NCI-H187 treated with DMSO at 0.1 percent for 48 hours (cell line): Measurements from ENCODE around the gene OTULINL.

ENCODE experiments used
- DNase-seq: peaks from one replicate; lab custom pipeline; 2025; lab: John Stamatoyannopoulos, UW

OTULINL gene

DNA sequence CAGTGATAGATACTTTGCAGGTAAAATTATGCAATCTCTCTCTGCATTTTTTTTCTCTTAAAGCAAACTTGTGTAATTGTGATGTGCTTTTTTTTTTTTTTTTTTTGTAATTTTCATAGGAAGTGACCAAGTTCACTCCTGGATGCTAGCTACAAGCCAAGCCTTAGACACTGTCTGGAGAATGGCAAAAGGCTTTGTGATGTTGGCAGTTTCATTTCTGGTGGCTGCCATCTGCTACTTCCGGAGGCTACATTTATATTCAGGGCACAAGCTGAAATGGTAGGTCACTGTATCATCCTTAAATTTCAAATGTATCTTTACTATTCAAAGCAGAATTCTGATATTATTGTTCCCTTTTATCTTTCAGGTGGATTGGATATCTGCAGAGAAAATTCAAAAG is 19.3 kb downstream of the OTULINL start:
- no peak for DNase-seq

DNA sequence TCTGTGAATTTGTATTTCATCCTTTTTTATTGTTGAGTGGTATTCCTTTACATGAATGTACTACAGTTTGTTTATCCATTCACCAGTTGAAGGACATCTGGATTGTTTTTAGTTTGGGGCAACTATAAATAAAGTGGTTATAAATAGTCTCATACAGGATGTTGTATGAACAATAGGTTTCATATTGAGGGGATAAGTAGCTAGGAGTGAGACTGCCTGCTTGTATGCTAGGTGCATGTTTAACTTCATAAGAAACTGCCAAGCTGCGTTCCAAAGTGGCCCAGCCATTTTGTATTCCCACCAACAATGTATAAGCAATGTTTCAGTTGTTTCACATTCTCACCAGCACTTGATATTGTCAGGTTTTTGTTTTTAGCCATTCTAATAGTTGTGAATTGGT is 21.5 kb downstream of the OTULINL start:
- DNase-seq = no peak

DNA sequence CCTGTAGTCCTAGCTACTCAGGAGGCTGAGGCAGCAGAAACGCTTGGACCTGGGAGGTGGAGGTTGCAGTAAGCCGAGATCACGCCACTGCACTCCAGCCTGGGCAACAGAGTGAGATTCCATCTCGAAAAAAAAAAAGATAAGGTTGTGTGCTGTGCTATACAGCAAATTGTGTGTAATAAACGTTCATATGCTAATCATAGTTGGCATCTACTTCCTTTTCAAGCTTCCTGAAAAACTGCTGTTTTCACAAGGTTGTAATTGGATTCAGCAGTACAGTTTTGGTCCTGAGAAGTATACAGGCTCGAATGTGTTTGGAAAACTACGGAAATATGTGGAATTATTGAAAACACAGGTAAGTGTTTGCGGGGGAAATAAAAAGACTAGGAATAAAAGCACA is 25.5 kb downstream of the OTULINL start:
- no peak for DNase-seq

DNA sequence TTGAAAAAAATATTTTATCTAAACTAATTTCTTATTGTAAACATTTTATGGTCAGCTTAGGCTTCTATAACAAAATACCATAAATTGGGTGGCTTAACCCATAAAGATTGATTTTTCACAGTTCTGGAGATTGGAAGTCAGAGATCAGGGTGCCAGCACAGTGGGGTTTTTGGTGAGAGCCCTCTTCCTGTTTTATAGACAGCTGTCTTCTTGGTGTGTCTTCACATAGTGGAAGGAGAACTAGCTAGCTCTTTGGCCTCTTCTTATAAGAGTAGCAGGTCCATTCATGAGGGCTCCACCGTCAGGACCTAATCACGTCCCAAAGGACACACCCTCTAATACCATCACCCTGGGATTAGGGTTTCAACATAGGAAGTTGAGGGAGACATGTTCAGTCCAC is 26.6 kb downstream of the OTULINL start:
- no peak for DNase-seq

DNA sequence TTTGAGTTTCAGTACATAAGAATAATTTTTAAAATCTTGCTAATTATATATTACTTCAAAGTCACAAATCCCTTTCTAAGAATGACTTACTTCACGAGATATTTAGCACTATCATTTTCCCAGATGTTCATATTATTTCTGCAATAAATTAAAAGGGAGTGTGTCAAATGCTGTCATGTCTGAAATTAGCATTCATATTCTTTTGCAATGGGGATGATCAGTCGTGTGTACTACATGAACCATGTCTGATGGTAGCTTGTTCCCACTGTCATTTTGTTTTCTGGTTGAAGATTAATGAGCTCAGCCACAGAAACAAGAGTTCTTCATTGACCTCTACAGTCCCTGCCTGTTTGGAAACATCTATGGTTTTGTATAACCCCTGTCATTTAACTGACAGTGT is 30.1 kb downstream of the OTULINL start:
- DNase-seq = no peak

DNA sequence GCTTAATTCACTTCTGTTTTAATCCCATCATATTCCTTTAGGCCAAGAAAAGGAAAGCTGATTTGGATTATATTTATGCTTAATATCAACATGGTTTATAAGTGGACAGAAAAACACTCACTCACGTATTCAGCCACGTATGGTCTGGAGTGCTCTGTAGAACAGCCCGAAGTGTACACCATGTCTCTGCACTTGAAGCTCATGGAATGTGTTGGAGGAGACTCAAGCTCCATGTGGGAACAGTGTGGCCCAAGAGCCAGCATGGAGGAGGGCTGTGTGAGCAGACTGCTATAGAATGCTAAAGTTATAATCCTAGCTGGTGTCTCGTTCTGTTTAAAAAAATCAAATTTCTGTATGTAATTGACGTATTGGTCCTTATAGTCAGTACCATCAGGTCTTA is 32.9 kb downstream of the OTULINL start:
- no peak for DNase-seq

DNA sequence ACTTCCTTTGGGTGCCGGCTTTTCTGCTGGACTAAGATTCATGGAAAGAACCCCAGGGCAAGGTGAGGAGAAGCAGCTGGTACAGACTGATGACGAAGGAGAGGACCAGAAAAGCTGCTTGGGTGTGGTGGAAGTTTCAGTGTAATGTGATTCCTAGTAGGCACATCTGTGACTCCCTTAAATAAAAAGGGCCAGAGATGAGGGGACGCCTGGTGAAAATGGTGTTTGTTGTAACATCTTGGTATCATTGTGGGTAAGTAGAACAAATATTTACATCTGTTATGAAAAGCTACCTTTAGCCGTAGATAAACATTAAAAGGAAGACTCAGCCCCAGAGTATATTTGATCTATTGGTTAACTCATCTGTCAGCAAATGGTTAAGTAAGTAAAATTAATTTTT is 33.8 kb downstream of the OTULINL start:
- no peak for DNase-seq

DNA sequence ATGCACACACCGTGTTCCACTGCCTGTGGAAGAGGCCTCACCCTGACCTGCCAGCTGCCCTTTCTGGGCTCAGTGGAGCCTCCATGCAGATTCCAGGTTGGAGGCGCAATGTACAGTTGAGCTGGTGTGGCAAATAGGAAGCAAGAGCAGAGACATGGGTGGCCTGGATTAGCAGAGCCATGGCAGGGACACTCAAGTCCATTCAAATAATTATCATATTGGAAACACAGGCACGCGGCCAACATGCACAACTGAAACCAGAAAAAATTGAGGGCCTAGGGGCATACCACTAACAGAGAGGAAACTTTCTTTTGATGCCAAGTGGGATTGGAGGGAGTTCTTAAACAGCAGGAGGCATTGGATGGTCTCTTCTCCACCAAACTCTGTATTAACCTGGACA is 35.8 kb downstream of the OTULINL start:
- DNase-seq = no peak

DNA sequence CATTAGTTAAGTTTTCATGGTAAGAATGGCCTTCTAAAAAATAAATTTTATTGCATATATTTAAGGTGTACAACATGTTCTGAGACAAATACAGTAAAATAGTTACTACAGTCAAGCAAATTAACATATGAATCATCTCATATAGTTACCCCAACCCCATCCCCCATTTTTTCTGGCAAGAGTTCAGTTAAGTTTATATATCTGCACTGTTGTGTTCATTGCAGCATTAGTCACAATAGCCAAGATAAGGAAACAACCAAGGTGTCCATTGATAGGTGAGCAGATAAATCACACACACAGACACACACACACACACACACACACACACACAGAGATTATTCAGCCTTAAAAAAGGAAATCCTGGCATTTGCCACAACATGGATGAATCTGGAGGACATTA is 45.7 kb downstream of the OTULINL start:
- DNase-seq = no peak

DNA sequence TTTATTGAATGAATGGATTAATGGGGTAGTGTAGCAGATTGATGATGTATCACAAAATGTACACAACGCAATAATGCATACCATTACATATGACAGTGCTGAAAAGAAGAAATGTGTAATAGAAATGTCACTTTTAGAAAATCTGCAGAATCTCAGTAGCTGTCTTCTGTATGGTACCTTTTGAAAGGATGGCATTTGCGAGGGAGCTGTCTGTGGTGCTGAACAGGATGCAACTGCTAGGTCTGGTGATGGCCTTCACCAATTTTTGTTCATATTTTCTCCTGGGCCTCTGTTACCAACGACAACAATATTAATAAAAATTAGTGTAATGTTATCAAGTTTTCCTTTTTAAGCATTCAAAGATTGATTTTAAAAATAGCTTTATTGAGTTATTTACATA is 46.8 kb downstream of the OTULINL start:
- no peak for DNase-seq

DNA sequence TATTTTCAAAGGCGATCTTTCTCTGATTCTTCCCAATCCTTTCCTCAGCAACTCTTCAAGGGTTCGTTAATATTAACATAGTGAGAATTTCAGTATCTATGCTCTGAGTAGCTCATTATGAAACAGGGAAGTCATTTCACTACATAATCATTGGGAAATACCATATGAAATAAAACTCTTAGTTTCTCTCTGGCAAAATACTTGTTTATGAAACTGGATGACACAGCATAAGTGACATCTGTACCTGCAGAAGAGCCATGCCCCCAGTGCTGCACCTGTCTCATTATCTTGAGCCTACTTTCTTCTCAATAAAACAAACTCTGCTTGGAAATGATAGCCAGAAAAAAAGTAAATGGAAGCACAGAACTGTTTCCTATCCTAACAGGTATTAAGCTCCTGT is 49.1 kb downstream of the OTULINL start:
- no peak for DNase-seq

DNA sequence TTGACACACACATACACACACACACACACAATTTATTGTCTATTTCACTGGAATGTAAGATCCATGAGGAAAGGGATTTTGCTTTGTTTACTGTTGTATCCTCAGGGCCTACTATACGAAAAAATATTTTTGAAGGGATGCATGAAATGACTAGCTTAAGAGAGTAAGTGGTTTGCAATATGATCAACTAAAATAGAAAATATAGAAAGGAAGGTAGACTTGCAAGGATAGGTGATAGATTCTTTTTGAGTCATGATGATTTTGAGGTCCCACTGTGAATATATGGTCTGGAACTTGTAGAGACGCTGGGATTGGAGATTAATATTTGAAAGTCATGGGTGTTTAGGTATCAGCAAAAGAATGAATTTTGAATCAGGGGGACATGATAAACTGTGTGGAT is 54.1 kb downstream of the OTULINL start:
- no peak for DNase-seq

DNA sequence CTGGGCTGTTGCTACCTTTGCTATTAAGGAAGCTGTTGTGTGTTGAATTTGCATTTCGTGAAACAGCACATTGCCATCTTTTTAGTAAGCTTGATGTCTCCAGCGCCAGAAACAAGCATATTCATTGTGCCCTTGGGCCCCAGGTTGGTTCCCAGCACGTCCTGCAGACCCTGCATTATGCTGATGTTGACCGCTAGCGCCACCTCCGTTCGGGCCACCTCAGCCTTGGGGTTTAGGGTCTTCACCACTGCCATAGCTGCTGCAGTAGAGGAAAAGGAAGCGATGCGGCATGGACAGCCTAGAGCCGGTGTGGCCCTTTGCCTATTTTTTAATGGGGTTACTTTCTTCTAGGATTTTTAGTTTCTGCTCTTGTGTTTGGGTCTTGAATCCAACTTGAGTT is 59.2 kb downstream of the OTULINL start:
- no peak for DNase-seq

DNA sequence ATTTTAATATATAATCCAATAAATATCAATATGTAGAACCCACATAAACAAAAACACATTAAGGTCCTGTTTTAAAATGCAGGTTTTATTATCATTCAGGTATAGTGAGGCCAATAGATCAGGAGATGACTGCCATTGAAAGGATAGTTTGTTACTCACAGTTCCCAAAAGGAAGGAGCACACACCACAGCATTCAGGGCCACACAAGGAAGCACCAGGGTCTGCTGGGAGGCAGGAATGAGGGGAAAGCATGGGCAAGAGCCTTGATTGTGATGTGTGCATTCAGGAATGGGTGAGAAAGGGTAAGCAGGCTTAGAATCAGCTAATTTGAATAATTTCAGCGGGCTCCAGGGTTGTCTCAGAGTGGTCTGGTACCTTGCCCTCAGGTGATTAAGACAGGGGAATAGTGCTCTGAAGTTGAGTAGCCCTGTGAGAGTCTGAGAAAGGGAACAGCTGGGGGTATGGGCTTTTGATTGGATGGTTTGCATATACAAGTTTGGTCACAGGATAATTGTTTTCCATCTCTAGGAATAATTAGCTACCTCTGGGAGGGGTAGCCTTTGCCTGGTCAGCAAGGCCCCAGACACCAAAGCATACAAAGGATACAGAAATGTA is 63.1 kb downstream of the OTULINL start:
- DNase-seq = no peak

DNA sequence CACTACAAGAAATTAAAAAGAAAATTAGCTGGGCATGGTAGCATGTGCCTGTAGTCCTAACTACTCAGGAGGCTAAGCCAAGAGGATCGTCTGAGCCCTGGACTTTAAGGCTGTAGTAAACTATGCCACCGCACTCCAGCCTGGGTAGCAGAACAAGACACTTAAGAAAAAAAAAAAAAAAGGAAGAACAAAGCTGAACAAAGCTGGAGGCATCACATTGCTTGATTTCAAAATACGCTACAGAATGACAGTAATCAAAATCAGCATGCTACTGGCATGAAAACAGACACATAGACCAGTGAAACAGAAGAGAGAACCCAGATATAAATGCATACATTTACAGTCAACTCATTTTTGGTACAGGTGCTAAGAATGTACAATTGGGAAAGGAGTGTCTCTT is 68.5 kb downstream of the OTULINL start:
- DNase-seq = no peak

DNA sequence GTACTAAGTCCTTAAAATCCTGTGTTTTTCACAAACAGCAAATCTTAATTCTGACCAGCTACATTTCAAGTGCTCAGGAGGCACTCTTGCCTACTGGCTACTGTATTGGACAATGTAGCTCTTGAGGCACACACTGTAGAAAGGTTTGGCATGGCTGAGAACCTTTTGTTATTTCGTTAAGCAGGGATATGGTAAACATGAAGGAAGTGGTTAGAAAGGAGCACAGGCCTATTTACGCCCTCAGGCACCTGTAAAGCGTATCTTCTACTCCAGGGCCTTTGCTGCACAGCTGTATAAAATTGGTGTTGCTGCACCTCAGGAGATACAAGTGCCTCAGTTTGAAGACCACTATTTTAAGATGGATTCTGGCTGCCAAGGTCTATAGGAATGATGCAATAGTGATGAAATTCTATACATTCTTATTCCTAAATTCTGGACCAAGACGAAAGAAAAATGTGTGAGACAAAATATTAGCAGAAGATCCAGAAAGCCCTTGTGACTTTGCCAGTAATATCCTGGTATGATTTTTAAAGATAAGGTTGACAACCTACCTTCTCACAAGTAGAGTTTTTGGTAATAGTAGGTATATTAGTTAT is 73.7 kb downstream of the OTULINL start:
- DNase-seq = no peak

DNA sequence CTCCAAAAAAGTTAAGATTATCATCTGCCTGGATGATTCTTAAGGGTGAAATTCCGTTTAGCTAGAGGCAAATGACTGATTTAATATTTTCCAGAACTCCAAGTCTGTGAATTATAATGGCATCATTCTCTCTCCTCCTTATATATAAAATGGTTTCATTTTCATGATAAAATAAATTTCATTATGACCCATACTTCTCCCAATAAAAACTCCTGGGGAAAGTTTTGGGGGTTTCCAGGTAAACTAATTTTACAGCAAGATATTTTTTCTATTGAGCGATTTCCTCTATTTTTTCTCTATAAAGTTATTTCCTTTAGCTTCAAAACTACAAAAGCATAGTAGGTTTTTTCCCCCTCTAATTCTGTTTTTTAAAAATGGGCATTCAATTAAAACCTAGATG is 75.3 kb downstream of the OTULINL start:
- DNase-seq = no peak

DNA sequence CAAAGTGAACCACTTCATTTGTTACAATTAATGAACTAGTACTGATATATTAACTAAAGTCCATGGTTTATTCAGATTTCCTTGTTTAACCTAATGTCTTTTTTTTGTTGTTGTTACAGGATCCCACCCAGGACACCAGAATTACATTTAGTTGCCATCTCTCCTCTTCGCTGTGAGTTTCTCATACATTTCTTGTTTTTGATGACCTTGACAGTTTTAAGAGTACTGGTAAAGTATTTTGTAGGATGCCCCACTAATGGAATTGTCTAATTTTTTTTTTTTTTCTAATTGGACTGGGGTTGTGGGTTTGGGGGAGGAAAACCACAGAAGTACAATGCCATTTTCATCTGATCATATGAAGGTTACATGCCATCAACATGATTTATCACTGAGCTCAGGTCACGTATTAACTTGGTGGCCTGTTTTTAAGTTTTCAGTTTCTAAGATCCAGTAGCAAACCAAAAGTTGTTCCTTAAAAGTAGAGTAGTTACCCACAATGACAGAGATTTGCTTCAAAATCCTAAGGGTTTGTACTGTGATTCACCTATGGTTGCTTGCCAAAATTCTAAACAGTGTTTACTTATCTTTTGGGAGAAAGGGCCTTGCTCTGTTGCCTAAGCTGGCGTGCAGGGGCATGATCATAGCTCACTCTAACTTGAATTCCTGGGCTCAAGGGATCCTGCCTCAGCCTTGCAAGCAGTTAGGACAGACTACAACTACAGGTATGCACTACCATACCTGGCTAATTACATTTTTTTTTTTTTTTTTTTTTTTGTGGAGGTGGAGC is 78.4 kb downstream of the OTULINL start:
- no peak for DNase-seq

DNA sequence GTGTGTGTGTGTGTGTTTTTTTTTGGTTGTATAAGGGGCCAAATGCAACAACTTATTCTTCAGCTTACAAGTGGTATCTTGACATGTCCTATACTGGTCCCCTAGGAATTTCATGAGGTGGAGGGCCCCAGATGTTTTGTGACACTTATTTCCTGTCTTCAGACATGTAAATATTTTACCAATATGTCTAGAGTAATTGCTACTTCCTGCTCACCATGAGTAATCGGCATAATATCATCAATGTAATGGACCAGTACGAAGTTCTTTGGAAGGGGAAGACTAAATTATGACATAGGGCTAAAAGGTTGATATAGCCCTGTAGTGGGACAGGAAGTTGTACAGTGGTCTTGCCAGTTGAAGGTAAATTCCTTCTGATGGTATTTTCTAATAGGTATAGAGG is 79.2 kb downstream of the OTULINL start:
- DNase-seq = no peak
